GM11168 (cell line): ENCODE results near the gene LGI4.
"Not testable (repeated sequence)": the region's sequence is repeated elsewhere in the genome, so short reads cannot be mapped to it uniquely, and the experiment has no call there.

Experiments used
- in situ Hi-C: fragments of 300-500 bp; cut with MboI; formaldehyde crosslinking; loops from one replicate; pipeline ENCODE4 v1.12.0; 2022; ENCODE audit warnings: low sequenced_read_pairs; ENCODE audit not compliant: unreplicated experiment

LGI4 gene

GRCh38 chr19:35162471-35163326 is 27.8 kb upstream of the LGI4 start:
- in situ Hi-C loops: no loop called here

GRCh38 chr19:35161434-35161743 is 26.5 kb upstream of the LGI4 start:
- in situ Hi-C loops: no loop called here

- in situ Hi-C loops: no loop called here
Observed at GRCh38 chr19:35160629-35161433, 26.0 kb upstream of the LGI4 start.

GRCh38 chr19:35159606-35160005 is 24.7 kb upstream of the LGI4 start:
- in situ Hi-C loops: no loop called here

GRCh38 chr19:35157431-35157830 is 22.6 kb upstream of the LGI4 start:
- in situ Hi-C loops: no loop called here

- in situ Hi-C loops: no loop called here
Observed at GRCh38 chr19:35156673-35157014, 21.8 kb upstream of the LGI4 start.

GRCh38 chr19:35155981-35156672 is 21.3 kb upstream of the LGI4 start:
- in situ Hi-C loops: no loop called here

GRCh38 chr19:35155441-35155840 is 20.6 kb upstream of the LGI4 start:
- in situ Hi-C loops: no loop called here

- in situ Hi-C loops: no loop called here
Observed at GRCh38 chr19:35154525-35155406, 19.9 kb upstream of the LGI4 start, which contains the start of gene FXYD5. Gene FXYD5 (plus strand): TSS chr19:35154735. CDS start chr19:35155551, 816 bp downstream.

- in situ Hi-C loops: no loop called here
Observed at GRCh38 chr19:35153701-35154524, 19.1 kb upstream of the LGI4 start.

- in situ Hi-C loops: not testable (repeated sequence)
Observed at GRCh38 chr19:35153129-35153522, 18.3 kb upstream of the LGI4 start.

GRCh38 chr19:35151273-35152065 is 16.6 kb upstream of the LGI4 start:
- in situ Hi-C loops: no loop called here

- in situ Hi-C loops: no loop called here
Observed at GRCh38 chr19:35150445-35150844, 15.6 kb upstream of the LGI4 start.

- in situ Hi-C loops: no loop called here
Observed at GRCh38 chr19:35149463-35149862, 14.6 kb upstream of the LGI4 start.

- in situ Hi-C loops: no loop called here
Observed at GRCh38 chr19:35146746-35147459, 12.0 kb upstream of the LGI4 start.

GRCh38 chr19:35144600-35145436 is 10.0 kb upstream of the LGI4 start:
- in situ Hi-C loops: no loop called here

GRCh38 chr19:35144259-35144599 is 9.4 kb upstream of the LGI4 start:
- in situ Hi-C loops: no loop called here
